Left lung (tissue), 10 donors: ENCODE results near the gene STK35. TPM values are rescaled to one million over a fixed set of nuclear protein-coding genes. Genes with fewer than 3 reads are reported as not detected.
A peak's percentile ranks its signal among the peaks of the same experiment; 100 is the strongest.

Experiments
- ATAC-seq: fragments of 200-7000 bp; cut with Tn5 transposase; one replicate; pipeline ENCODE4 v1.9.1; 2020; ENCODE audit warnings: moderate library complexity
- DNase-seq, 4 donors: peaks; one replicate each; pipeline ENCODE4 v3.0.0-alpha.2; 2013 to 2020
- H3K27ac ChIP-seq, 2 donors: fragments of 200-600 bp; sonication (generic) in 1 of 2; one replicate each; pipeline versions ENCODE4 v1.5.0 to v1.8.0; 2020 to 2021
- H3K27me3 ChIP-seq, 2 donors: fragments of 200-600 bp; sonication (generic) in 1 of 2; one replicate each; pipeline versions ENCODE4 v1.5.0 to v1.8.0; 2020 to 2021
- H3K36me3 ChIP-seq, 2 donors: fragments of 200-600 bp; sonication (generic) in 1 of 2; one replicate each; pipeline versions ENCODE4 v1.5.0 to v1.8.0; 2020 to 2021
- H3K4me1 ChIP-seq, 2 donors: fragments of 200-600 bp; one replicate each; pipeline ENCODE4 v1.8.0; 2021
- H3K4me3 ChIP-seq, 2 donors: fragments of 200-600 bp; sonication (generic) in 1 of 2; one replicate each; pipeline versions ENCODE4 v1.5.0 to v1.8.0; 2020 to 2021; ENCODE audit warnings: mild to moderate bottlenecking in 1 of 2
- H3K9me3 ChIP-seq, 2 donors: fragments of 200-600 bp; sonication (generic) in 1 of 2; one replicate each; pipeline versions ENCODE4 v1.5.0 to v1.8.0; 2020 to 2021
- intact Hi-C, 2 donors: fragments of 100-400 bp; cut with DNase I; formaldehyde crosslinking; loops; one replicate each; pipeline versions ENCODE4 v1.11.2 to v1.14.2; 2022
- polyA plus RNA-seq, 6 donors: library from polyadenylated mRNA; unstranded; fragments of 120-200 nt; gene quantifications; one replicate each; pipeline ENCODE4 v1.2.1, GENCODE V29; 2013; ENCODE audit not compliant: insufficient read length in 6 of 6
- total RNA-seq, 2 donors: library from RNA; stranded (reverse); fragmentation: NEBNext Ultra II Directional; extraction: Animal tissue kit (Norgen Biotek cat#: 25700); gene quantifications; one replicate each; pipeline ENCODE4 v1.2.1, GENCODE V29; 2021
- TF ChIP-seq, protein P1 (sequence below), 2 donors: fragments of 200-600 bp; sonication (generic) in 1 of 2; IDR thresholded peaks; one replicate each; pipeline versions ENCODE4 v1.5.0 to v1.8.0; 2021; ENCODE audit warnings: antibody characterized with exemption in 2 of 2
- donor health status: DM: no; HTN: yes; CAD: no.
- donor health status: DM: no; HTN: no; CAD: no.

The STK35 gene
- total and polyA plus RNA-seq, 8 donors: 15.8 to 20.7 (median 17.8) TPM

- no peaks in the 10 kb centered on the region for H3K27me3 ChIP-seq
- peaks cover 21 to 37% of the 10 kb centered on the region in 2 donors for H3K4me1 ChIP-seq
- no peaks in the 10 kb centered on the region for H3K9me3 ChIP-seq
- no peak overlapping the region for H3K4me3 ChIP-seq
- TF ChIP-seq, protein P1, sequence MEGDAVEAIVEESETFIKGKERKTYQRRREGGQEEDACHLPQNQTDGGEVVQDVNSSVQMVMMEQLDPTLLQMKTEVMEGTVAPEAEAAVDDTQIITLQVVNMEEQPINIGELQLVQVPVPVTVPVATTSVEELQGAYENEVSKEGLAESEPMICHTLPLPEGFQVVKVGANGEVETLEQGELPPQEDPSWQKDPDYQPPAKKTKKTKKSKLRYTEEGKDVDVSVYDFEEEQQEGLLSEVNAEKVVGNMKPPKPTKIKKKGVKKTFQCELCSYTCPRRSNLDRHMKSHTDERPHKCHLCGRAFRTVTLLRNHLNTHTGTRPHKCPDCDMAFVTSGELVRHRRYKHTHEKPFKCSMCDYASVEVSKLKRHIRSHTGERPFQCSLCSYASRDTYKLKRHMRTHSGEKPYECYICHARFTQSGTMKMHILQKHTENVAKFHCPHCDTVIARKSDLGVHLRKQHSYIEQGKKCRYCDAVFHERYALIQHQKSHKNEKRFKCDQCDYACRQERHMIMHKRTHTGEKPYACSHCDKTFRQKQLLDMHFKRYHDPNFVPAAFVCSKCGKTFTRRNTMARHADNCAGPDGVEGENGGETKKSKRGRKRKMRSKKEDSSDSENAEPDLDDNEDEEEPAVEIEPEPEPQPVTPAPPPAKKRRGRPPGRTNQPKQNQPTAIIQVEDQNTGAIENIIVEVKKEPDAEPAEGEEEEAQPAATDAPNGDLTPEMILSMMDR (IDR thresholded peaks at IDR 0.05): no peak
- intact Hi-C loops: no loop called here
- DNase-seq (no peak), ATAC-seq (peak; percentile 15)
- peaks cover 0 to 16% of the 10 kb centered on the region in 2 donors for H3K36me3 ChIP-seq
- H3K27ac ChIP-seq: no peak overlapping the region
These were observed 30.9 kb downstream of the STK35 start for GRCh38 chr20:2132461-2132901.

GRCh38 chr20:2133318-2134183 lies 31.9 kb downstream of the STK35 start:
- ATAC-seq: peak; percentile 90
- Histone ChIP-seq H3K27ac (peak overlapping the region; percentile 8 to 48), H3K4me1 (peaks cover 21 to 37% of the 10 kb centered on the region in 2 donors), H3K27me3 (no peaks in the 10 kb centered on the region), H3K9me3 (no peaks in the 10 kb centered on the region), H3K36me3 (peaks cover 0 to 5% of the 10 kb centered on the region in 2 donors), H3K4me3 (no peak overlapping the region)
- peak in 3 of 4 donors; percentile 53 to 89 (median 75) for DNase-seq
- TF ChIP-seq, protein P1 (IDR thresholded peaks at IDR 0.05): no peak
- intact Hi-C loops: no loop called here

DNA sequence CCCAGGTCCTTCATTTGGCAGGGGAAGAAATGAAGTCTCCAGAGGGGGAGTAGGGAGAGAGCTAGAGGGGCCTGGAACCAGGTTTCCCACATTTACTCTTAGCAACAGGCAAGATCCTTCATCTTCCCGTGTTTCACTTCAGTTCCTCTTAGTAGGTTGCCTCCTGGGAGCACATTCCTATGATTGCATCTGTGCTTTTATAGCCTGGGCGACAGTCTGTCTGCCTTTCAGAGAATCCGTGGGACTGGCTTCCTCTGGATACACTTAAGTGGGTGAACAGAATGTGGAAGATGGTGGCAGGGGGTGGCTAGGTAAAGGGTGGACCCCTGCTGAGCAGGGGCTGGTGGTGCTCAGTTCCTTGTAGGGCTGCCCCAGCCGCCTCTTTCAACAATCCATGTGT lies 33.4 kb downstream of the STK35 start:
- Histone ChIP-seq H3K36me3 (no peaks in the 10 kb centered on the region), H3K27ac (no peak overlapping the region), H3K27me3 (no peaks in the 10 kb centered on the region), H3K4me1 (peaks cover 21 to 37% of the 10 kb centered on the region in 2 donors), H3K9me3 (no peaks in the 10 kb centered on the region), H3K4me3 (no peak overlapping the region)
- ATAC-seq (no peak), DNase-seq (no peak)
- intact Hi-C loops: no loop called here
- TF ChIP-seq, protein P1 (IDR thresholded peaks at IDR 0.05): no peak

GRCh38 chr20:2136275-2136674 lies 34.6 kb downstream of the STK35 start:
- H3K4me1 ChIP-seq: peaks cover 21 to 43% of the 10 kb centered on the region in 2 donors
- intact Hi-C loops: no loop called here
- H3K9me3 ChIP-seq: no peaks in the 10 kb centered on the region
- DNase-seq: no peak
- H3K4me3 ChIP-seq: no peak overlapping the region
- no peaks in the 10 kb centered on the region for H3K36me3 ChIP-seq
- H3K27me3 ChIP-seq: no peaks in the 10 kb centered on the region
- no peak for ATAC-seq
- TF ChIP-seq, protein P1 (IDR thresholded peaks at IDR 0.05): no peak
- no peak overlapping the region for H3K27ac ChIP-seq

GRCh38 chr20:2137552-2138201 lies 36.0 kb downstream of the STK35 start:
- Histone ChIP-seq H3K4me1 (peaks cover 15 to 29% of the 10 kb centered on the region in 2 donors), H3K27ac (no peak overlapping the region), H3K27me3 (no peaks in the 10 kb centered on the region), H3K36me3 (no peaks in the 10 kb centered on the region), H3K9me3 (no peaks in the 10 kb centered on the region), H3K4me3 (no peak overlapping the region)
- ATAC-seq (no peak), DNase-seq (no peak)
- TF ChIP-seq, protein P1 (IDR thresholded peaks at IDR 0.05): no peak
- intact Hi-C loops: no loop called here
